ENCODE measurements around the gene IL13RA2.

DNA sequence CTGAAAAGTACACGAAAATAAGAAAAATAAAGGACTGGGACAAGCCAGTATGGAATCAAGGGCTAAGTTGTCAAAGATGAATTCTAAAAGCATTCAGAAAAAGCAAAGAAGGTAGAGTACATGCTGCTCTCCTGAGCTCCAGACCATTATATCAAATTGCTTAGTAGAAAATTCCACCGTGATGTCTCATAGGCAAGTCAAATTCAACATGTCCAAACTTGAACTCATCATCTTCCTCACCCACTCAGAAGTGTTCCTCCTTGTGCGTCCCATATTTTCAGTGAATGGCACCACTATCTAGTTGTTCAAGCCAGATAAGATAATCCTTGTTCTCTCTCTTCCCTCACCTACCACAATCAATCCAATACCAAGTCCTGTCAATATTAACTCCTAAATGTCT lies 37.5 kb upstream of the IL13RA2 start:
- TF ChIP-seq EZH2 (IDR thresholded peaks at IDR 0.05; ENCODE audit: low read length, unreplicated experiment) (no peak), EZH2phosphoT487 (IDR thresholded peaks at IDR 0.05; ENCODE audit: borderline replicate concordance, low read length) (no peak)
- TF ChIP-seq, protein P1, sequence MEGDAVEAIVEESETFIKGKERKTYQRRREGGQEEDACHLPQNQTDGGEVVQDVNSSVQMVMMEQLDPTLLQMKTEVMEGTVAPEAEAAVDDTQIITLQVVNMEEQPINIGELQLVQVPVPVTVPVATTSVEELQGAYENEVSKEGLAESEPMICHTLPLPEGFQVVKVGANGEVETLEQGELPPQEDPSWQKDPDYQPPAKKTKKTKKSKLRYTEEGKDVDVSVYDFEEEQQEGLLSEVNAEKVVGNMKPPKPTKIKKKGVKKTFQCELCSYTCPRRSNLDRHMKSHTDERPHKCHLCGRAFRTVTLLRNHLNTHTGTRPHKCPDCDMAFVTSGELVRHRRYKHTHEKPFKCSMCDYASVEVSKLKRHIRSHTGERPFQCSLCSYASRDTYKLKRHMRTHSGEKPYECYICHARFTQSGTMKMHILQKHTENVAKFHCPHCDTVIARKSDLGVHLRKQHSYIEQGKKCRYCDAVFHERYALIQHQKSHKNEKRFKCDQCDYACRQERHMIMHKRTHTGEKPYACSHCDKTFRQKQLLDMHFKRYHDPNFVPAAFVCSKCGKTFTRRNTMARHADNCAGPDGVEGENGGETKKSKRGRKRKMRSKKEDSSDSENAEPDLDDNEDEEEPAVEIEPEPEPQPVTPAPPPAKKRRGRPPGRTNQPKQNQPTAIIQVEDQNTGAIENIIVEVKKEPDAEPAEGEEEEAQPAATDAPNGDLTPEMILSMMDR (conservative IDR thresholded peaks at IDR 0.05; ENCODE audit: low read depth, low read length) = no peak
